H1 (cell line): ENCODE data around the gene SLFN14. TPM values are rescaled to one million over a fixed set of nuclear protein-coding genes. Genes with fewer than 3 reads are reported as not detected.

Source experiments
- CTCF ChIA-PET: fragments of 300-600 bp; sonication (Branson Sonifier 250); formaldehyde crosslinking; loops from one replicate; lab custom pipeline; 2021; ENCODE audit not compliant: partially characterized antibody; lab: Charles Lee
- POLR2A ChIA-PET: fragments of 300-600 bp; sonication (Branson Sonifier 250); formaldehyde crosslinking; loops from one replicate; lab custom pipeline; 2021; ENCODE audit warnings: inconsistent platforms; ENCODE audit not compliant: partially characterized antibody; lab: Charles Lee
- DNase-seq, 2 experiments: peaks; one replicate each; pipeline versions ENCODE4 v3.0.0 to v3.0.0-alpha.2; 2010 to 2022; ENCODE audit warnings: low spot score in 2 of 2, low read depth in 1 of 2, mixed read lengths in 1 of 2
- FAIRE-seq: peaks from 2 replicates; lab custom pipeline; 2011; peaks lifted over from hg19 to GRCh38; lab: Jason Lieb, UNC
- H2AFZ ChIP-seq: 2 replicates; pipeline ENCODE4 v1.8.1; 2012; ENCODE audit warnings: low read length, inconsistent platforms
- H2AK5ac ChIP-seq: 2 replicates; pipeline ENCODE4 v1.6.1; 2013; ENCODE audit warnings: low read depth, low read length
- H2BK120ac ChIP-seq: replicated peaks from 2 replicates; pipeline ENCODE3; 2013; ENCODE audit warnings: low read depth, low read length, inconsistent platforms
- H2BK12ac ChIP-seq: 2 replicates; pipeline ENCODE4 v1.6.1; 2013; ENCODE audit warnings: low read depth, low read length
- H2BK15ac ChIP-seq: 2 replicates; pipeline ENCODE4 v1.6.1; 2013; ENCODE audit warnings: low read length
- H2BK20ac ChIP-seq: 2 replicates; pipeline ENCODE4 v1.6.1; 2013; ENCODE audit warnings: low read length
- H2BK5ac ChIP-seq: 2 replicates; pipeline ENCODE4 v1.6.1; 2013; ENCODE audit warnings: low read depth, low read length
- H3K14ac ChIP-seq: 2 replicates; pipeline ENCODE4 v1.6.1; 2013; ENCODE audit warnings: inconsistent platforms; ENCODE audit not compliant: insufficient read length
- H3K18ac ChIP-seq: 2 replicates; pipeline ENCODE4 v1.6.1; 2013; ENCODE audit warnings: low read length; ENCODE audit errors: extremely low read depth
- H3K23ac ChIP-seq: 2 replicates; pipeline ENCODE4 v1.6.1; 2013; ENCODE audit warnings: inconsistent platforms; ENCODE audit not compliant: insufficient read length
- H3K23me2 ChIP-seq: 2 replicates; pipeline ENCODE4 v1.6.1; 2013; ENCODE audit warnings: low read depth, low read length
- H3K27ac ChIP-seq: 2 replicates; pipeline ENCODE4 v1.6.1; 2011; ENCODE audit warnings: low read depth, low read length, inconsistent platforms
- H3K27me3 ChIP-seq, 4 experiments: replicated peaks in 1 of 4; 1 replicate in 1 of 4; 2 replicates in 3 of 4; pipeline versions ENCODE4 v1.6.1 to v1.8.1; 2011 to 2013; ENCODE audit warnings: low read length in 3 of 4, mild to moderate bottlenecking in 3 of 4, inconsistent platforms in 2 of 4, mixed read lengths in 2 of 4, moderate library complexity in 1 of 4; ENCODE audit not compliant: control insufficient read depth in 3 of 4, insufficient read depth in 3 of 4; ENCODE audit errors: extremely low read depth in 1 of 4
- H3K36me3 ChIP-seq, 4 experiments: 2 replicates each; pipeline versions ENCODE4 v1.6.1 to v1.8.1; 2011 to 2013; ENCODE audit warnings: mild to moderate bottlenecking in 4 of 4, low read length in 3 of 4, moderate library complexity in 2 of 4, control low read depth in 1 of 4, inconsistent platforms in 1 of 4; ENCODE audit not compliant: insufficient read depth in 4 of 4, control insufficient read depth in 2 of 4
- H3K4ac ChIP-seq: replicated peaks from 2 replicates; pipeline ENCODE3; 2013; ENCODE audit warnings: low read length, low read depth, mixed read lengths, inconsistent platforms; ENCODE audit not compliant: insufficient read length
- H3K4me1 ChIP-seq, 4 experiments: replicated peaks in 1 of 4; 1 replicate in 1 of 4; 2 replicates in 3 of 4; pipeline versions ENCODE4 v1.6.1 to v1.8.1; 2011 to 2013; ENCODE audit warnings: low read length in 3 of 4, inconsistent platforms in 2 of 4, mixed read lengths in 1 of 4; ENCODE audit not compliant: insufficient read depth in 4 of 4, control insufficient read depth in 3 of 4
- H3K4me2 ChIP-seq, 2 experiments: 2 replicates each; pipeline versions ENCODE4 v1.6.1 to v1.8.1; 2011 to 2013; ENCODE audit warnings: low read depth in 2 of 2, low read length in 2 of 2, control low read depth in 1 of 2, inconsistent platforms in 1 of 2, mild to moderate bottlenecking in 1 of 2; ENCODE audit not compliant: insufficient read depth in 1 of 2
- H3K4me3 ChIP-seq, 4 experiments: fragments of 200-600, 300-600 bp in 1 of 4; sonication (generic), shearing (Covaris generic), sonication (Bioruptor Twin) in 1 of 4; 2 replicates each; pipeline versions ENCODE4 v1.5.1 to v1.8.1; 2011 to 2016; ENCODE audit warnings: low read length in 4 of 4, low read depth in 3 of 4, control low read depth in 2 of 4, inconsistent platforms in 2 of 4, mild to moderate bottlenecking in 2 of 4, mixed read lengths in 1 of 4, moderate library complexity in 1 of 4; ENCODE audit not compliant: insufficient read depth in 2 of 4; ENCODE audit errors: extremely low read depth in 1 of 4
- H3K56ac ChIP-seq: replicated peaks from 2 replicates; pipeline ENCODE3; 2013; ENCODE audit warnings: low read depth, mild to moderate bottlenecking, mixed read lengths, low read length, inconsistent platforms; ENCODE audit not compliant: insufficient read length
- H3K79me1 ChIP-seq: 2 replicates; pipeline ENCODE4 v1.6.1; 2013; ENCODE audit warnings: low read depth, low read length, control low read depth
- H3K79me2 ChIP-seq, 2 experiments: 2 replicates each; pipeline versions ENCODE4 v1.6.1 to v1.8.1; 2012 to 2013; ENCODE audit warnings: low read length in 2 of 2, mild to moderate bottlenecking in 2 of 2, inconsistent platforms in 1 of 2; ENCODE audit not compliant: insufficient read depth in 2 of 2, control insufficient read depth in 1 of 2
- H3K9ac ChIP-seq, 4 experiments: replicated peaks in 1 of 4; 1 replicate in 1 of 4; 2 replicates in 3 of 4; pipeline versions ENCODE4 v1.6.1 to v1.8.1; 2011 to 2013; ENCODE audit warnings: low read depth in 3 of 4, low read length in 3 of 4, control low read depth in 2 of 4, mild to moderate bottlenecking in 2 of 4, moderate library complexity in 2 of 4, inconsistent platforms in 1 of 4; ENCODE audit errors: extremely low read depth in 1 of 4
- H3K9me3 ChIP-seq, 2 experiments: 2 replicates each; pipeline versions ENCODE4 v1.6.1 to v1.8.1; 2012 to 2013; ENCODE audit warnings: mild to moderate bottlenecking in 2 of 2, moderate library complexity in 2 of 2, control low read depth in 1 of 2, inconsistent platforms in 1 of 2, low read depth in 1 of 2, low read length in 1 of 2, mixed read lengths in 1 of 2; ENCODE audit not compliant: insufficient read depth in 2 of 2
- H4K20me1 ChIP-seq, 2 experiments: replicated peaks in 1 of 2; 2 replicates each; pipeline versions ENCODE3 to v1.8.1; 2011 to 2013; ENCODE audit warnings: inconsistent platforms in 2 of 2, low read length in 2 of 2, mild to moderate bottlenecking in 1 of 2; ENCODE audit not compliant: insufficient read depth in 2 of 2, control insufficient read depth in 1 of 2
- H4K5ac ChIP-seq: 2 replicates; pipeline ENCODE4 v1.6.1; 2013; ENCODE audit warnings: low read length, low read depth, mixed read lengths, inconsistent platforms; ENCODE audit not compliant: insufficient read length
- H4K8ac ChIP-seq: 2 replicates; pipeline ENCODE4 v1.8.0; 2013; ENCODE audit warnings: mild to moderate bottlenecking, moderate library complexity, low read length, inconsistent platforms; ENCODE audit not compliant: insufficient read depth; ENCODE audit errors: extremely low read depth
- H4K91ac ChIP-seq: replicated peaks from 2 replicates; pipeline ENCODE3; 2013; ENCODE audit warnings: low read length, mixed read lengths, inconsistent platforms; ENCODE audit not compliant: insufficient read length
- ATF2 ChIP-seq: IDR thresholded peaks from 2 replicates; pipeline ENCODE4 v1.6.1; 2012; ENCODE audit warnings: low read length, inconsistent platforms
- CBX5 ChIP-seq: fragments of 300-800, 300-1000 bp; sonication (generic); IDR thresholded peaks from 2 replicates; pipeline ENCODE4 v1.7.1; 2016; ENCODE audit warnings: antibody characterized with exemption, low read length, low read depth
- CHD1 ChIP-seq: IDR thresholded peaks from 2 replicates; pipeline ENCODE4 v1.6.1; 2012; ENCODE audit warnings: low read depth, low read length, improper control_type of control experiment
- CTBP2 ChIP-seq: IDR thresholded peaks from 2 replicates; pipeline ENCODE4 v1.7.0; 2011; ENCODE audit warnings: borderline replicate concordance, mild to moderate bottlenecking, moderate library complexity, mixed read lengths, low read length; ENCODE audit not compliant: insufficient read depth, insufficient read length
- EGR1 ChIP-seq: IDR thresholded peaks from 2 replicates; pipeline ENCODE4 v1.6.1; 2011; ENCODE audit warnings: low read depth, low read length, borderline replicate concordance
- EZH2 ChIP-seq: fragments of 200-600 bp; sonication (generic); IDR thresholded peaks from 2 replicates; pipeline ENCODE4 v1.7.1; 2012; ENCODE audit warnings: low read depth, mild to moderate bottlenecking, moderate library complexity, low read length, inconsistent platforms; ENCODE audit not compliant: severe bottlenecking
- HDAC6 ChIP-seq: IDR thresholded peaks from one replicate; pipeline ENCODE4 v1.7.1; 2012; ENCODE audit warnings: low read depth, mild to moderate bottlenecking, inconsistent platforms, low read length, moderate library complexity
- JUN ChIP-seq: IDR thresholded peaks from 2 replicates; pipeline ENCODE4 v1.6.1; 2011; ENCODE audit warnings: low read depth, mild to moderate bottlenecking, improper control_type of control experiment, low read length
- RXRA ChIP-seq: IDR thresholded peaks from 2 replicates; pipeline ENCODE4 v1.6.1; 2011; ENCODE audit warnings: low read depth, mild to moderate bottlenecking, low read length, moderate library complexity; ENCODE audit not compliant: insufficient read depth
- SIRT6 ChIP-seq: IDR thresholded peaks from one replicate; pipeline ENCODE4 v1.7.1; 2012; ENCODE audit warnings: low read length, inconsistent platforms
- TAF7 ChIP-seq: optimal IDR thresholded peaks from 2 replicates; pipeline ENCODE3; 2011; ENCODE audit warnings: low read depth, mild to moderate bottlenecking, inconsistent platforms, low read length, moderate library complexity, borderline replicate concordance
- TCF12 ChIP-seq: IDR thresholded peaks from 2 replicates; pipeline ENCODE4 v1.6.1; 2011; ENCODE audit warnings: low read depth, mild to moderate bottlenecking, low read length
- WGBS, 2 experiments: shearing (Covaris generic) in 1 of 2; methylation state at CpG; one replicate each; pipeline versions ENCODE4 v1.1.6 to v1.1.7; 2013 to 2015; ENCODE audit warnings: low lambda C conversion rate in 2 of 2, mixed read lengths in 2 of 2, inconsistent platforms in 1 of 2, low coverage in 1 of 2, missing lambda C conversion rate in 1 of 2; ENCODE audit not compliant: insufficient replicate concordance in 2 of 2, insufficient coverage in 1 of 2, insufficient read length in 1 of 2; ENCODE audit errors: extremely low coverage in 1 of 2, missing lambda C conversion rate in 1 of 2; 5-methylcytosine and 5-hydroxymethylcytosine counted together
- polyA plus RNA-seq, 7 experiments: library from polyadenylated mRNA; depleted of rRNA in 3 of 7; stranded (reverse) in 5 of 7; unstranded in 2 of 7; fragments of >200 nt in 5 of 7; fragments of 200-250 nt in 2 of 7; gene quantifications; 1 replicate in 5 of 7; 2 replicates in 1 of 7; 4 replicates in 1 of 7; pipeline versions ENCODE4 v1.2.1 to v1.2.3, GENCODE V29; 2011 to 2013; ENCODE audit warnings: missing spikeins in 2 of 7, mixed read lengths in 2 of 7
- total RNA-seq: library from RNA; stranded (reverse); fragmentation: NEBNext Ultra II Directional; extraction: Animal tissue kit (Norgen Biotek cat#: 25700); gene quantifications from 2 replicates; pipeline ENCODE4 v1.2.1, GENCODE V29; 2021

The SLFN14 gene
- total and polyA plus RNA-seq, 2 of the 8 experiments (the other 6 are each of a cell fraction or from before 2014, with no cell fraction given), result 0.03 TPM; not detected in 1

DNA sequence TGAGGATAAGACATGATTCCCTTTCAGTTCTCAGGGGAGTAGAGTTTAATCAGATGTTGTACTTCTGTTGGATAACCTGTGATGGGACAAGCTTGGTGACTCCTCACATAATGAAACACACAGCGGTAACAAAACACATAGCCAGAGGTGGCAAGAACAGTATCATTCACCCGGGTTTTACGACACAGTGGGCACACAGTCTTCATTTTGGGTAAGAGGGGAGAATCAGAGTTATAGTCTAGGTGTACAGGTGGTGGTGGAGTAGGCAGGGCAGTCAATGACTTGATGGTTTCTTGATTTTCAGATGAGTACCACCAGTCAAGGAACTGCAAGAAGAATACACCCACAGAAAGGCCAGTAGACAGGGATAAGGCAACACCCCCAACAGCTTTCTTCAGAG, 15.1 kb upstream of the SLFN14 start:
- no peak overlapping the region for H3K18ac ChIP-seq
- no peak overlapping the region for H3K23ac ChIP-seq
- H2BK20ac ChIP-seq, result no peak overlapping the region
- H3K9me3 ChIP-seq, result no peaks in the 10 kb centered on the region
- peaks cover 0 to 16% (median 1%) of the 10 kb centered on the region in 4 experiments; a peak in 2 of 8 replicates for H3K36me3 ChIP-seq
- H3K4me1 ChIP-seq, result peaks cover 0 to 2% (median under 1%) of the 10 kb centered on the region in 4 experiments; a peak in 1 of 7 replicates
- H3K4me3 ChIP-seq, result no peak overlapping the region
- no peak overlapping the region for H4K5ac ChIP-seq
- H2BK120ac ChIP-seq, result no peak overlapping the region
- H2AK5ac ChIP-seq, result no peak overlapping the region
- no peak overlapping the region for H4K91ac ChIP-seq
- no peak overlapping the region for H3K14ac ChIP-seq
- no peak overlapping the region for H4K8ac ChIP-seq
- H3K4me2 ChIP-seq, result no peak overlapping the region
- ChIA-PET POLR2A (interaction anchor here (0.7 to 1.4 kb wide), 4 partner anchors 11 to 287 kb away, joined by 4 to 5 read pairs (median 4); partner anchors contain the start of gene AP2B1), CTCF (interaction anchor here (1.0 to 2.3 kb wide), 4 partner anchors 14 to 26 kb away, joined by 3 to 8 read pairs (median 4); no protein-coding TSS in a partner anchor)
- no peak overlapping the region for H3K56ac ChIP-seq
- no peak overlapping the region for H2AFZ ChIP-seq
- no peak overlapping the region for H2BK5ac ChIP-seq
- H4K20me1 ChIP-seq, result no peaks in the 10 kb centered on the region
- no peaks in the 10 kb centered on the region for H3K27me3 ChIP-seq
- H3K27ac ChIP-seq, result no peak overlapping the region
- 93% methylated on average over 3 of the region's 3 CpGs; no CpG with 5 or more reads in 1 of the 2 experiments for WGBS, 2 experiments
- no peak for FAIRE-seq
- no peak for DNase-seq
- no peak overlapping the region for H3K9ac ChIP-seq
- H3K23me2 ChIP-seq, result peaks cover 8% of the 10 kb centered on the region
- no peak overlapping the region for H2BK15ac ChIP-seq
- H3K4ac ChIP-seq, result no peak overlapping the region
- no peak overlapping the region for H2BK12ac ChIP-seq
- no peaks in the 10 kb centered on the region for H3K79me1 ChIP-seq
- H3K79me2 ChIP-seq, result peaks cover 0 to 9% of the 10 kb centered on the region in 2 experiments; a peak in 2 of 4 replicates
- no peak for TF ChIP-seq TAF7
- TF ChIP-seq EZH2, result no peak
- TF ChIP-seq TCF12, result no peak
- TF ChIP-seq RXRA, result no peak
- TF ChIP-seq EGR1, result no peak
- TF ChIP-seq HDAC6, result no peak
- TF ChIP-seq SIRT6, result no peak
- TF ChIP-seq JUN, result no peak
- no peak for TF ChIP-seq CHD1
- TF ChIP-seq CBX5, result no peak
- TF ChIP-seq ATF2, result no peak
- TF ChIP-seq CTBP2, result no peak
